ENCODE data around the gene CTNNA2. TPM values are rescaled to one million over a fixed set of nuclear protein-coding genes. Genes with fewer than 3 reads are reported as not detected.

CTNNA2 gene
- polyA plus RNA-seq, 1 of the 3 experiments (the other 2 are of a cell fraction): 0.30 TPM

GRCh38 chr2:80139001-80139400 lies 626.1 kb downstream of the CTNNA2 start:
- TF ChIP-seq TCF12 (IDR thresholded peaks at IDR 0.05): no peak
- no peaks in the 10 kb centered on the region for H3K9me3 ChIP-seq
- H3K9me2 ChIP-seq: no peaks in the 10 kb centered on the region
- no peaks in the 10 kb centered on the region for H4K20me1 ChIP-seq (ENCODE audit: insufficient read depth)
- H3K4me3 ChIP-seq (ENCODE audit: low read depth in 2 of 2, low read length in 1 of 2): no peak overlapping the region
- no peak overlapping the region for H3K4me2 ChIP-seq
- ChIA-PET CTCF (no interaction called here), POLR2A (no interaction called here)
- no peaks in the 10 kb centered on the region for H3K27me3 ChIP-seq (ENCODE audit: insufficient read depth)
- no peaks in the 10 kb centered on the region for H3K36me3 ChIP-seq (replicated peaks in 1 of 2; ENCODE audit: control insufficient read depth in 1 of 2, insufficient read depth in 2 of 2, low read length in 1 of 2)
- H2AFZ ChIP-seq (ENCODE audit: low read depth): no peak overlapping the region
- H3K9ac ChIP-seq: no peak overlapping the region
- H3K27ac ChIP-seq (ENCODE audit: low read depth in 2 of 2, low read length in 1 of 2): no peak overlapping the region
- H3F3A ChIP-seq (replicated peaks; ENCODE audit: insufficient read depth): no peaks in the 10 kb centered on the region
- 34% methylated on average over 4 of the region's 4 CpGs for WGBS (ENCODE audit: low lambda C conversion rate)
- H3K79me2 ChIP-seq (ENCODE audit: insufficient read depth): no peaks in the 10 kb centered on the region
- no peak for DNase-seq
- no peaks in the 10 kb centered on the region; a peak in 1 of 4 replicates for H3K4me1 ChIP-seq (ENCODE audit: control insufficient read depth in 1 of 2, insufficient read depth in 2 of 2, low read depth in 1 of 2, low read length in 1 of 2)

- no peak for DNase-seq
- 50% methylated on average over 4 of the region's 4 CpGs for WGBS (ENCODE audit: low lambda C conversion rate)
- no peak for TF ChIP-seq NFIC (IDR thresholded peaks at IDR 0.05; ENCODE audit: borderline replicate concordance)
- TF ChIP-seq TAF1 (IDR thresholded peaks at IDR 0.05; ENCODE audit: borderline replicate concordance, low read depth, low read length): no peak
- TF ChIP-seq REST (IDR thresholded peaks at IDR 0.05; ENCODE audit: low read depth, low read length): no peak
- TF ChIP-seq PBX3 (IDR thresholded peaks at IDR 0.05): no peak
- no peak for TF ChIP-seq RFX5 (IDR thresholded peaks at IDR 0.05; ENCODE audit: low read length)
- TF ChIP-seq SMC3 (IDR thresholded peaks at IDR 0.05; ENCODE audit: low read depth, low read length): no peak
- TF ChIP-seq CTCF (IDR thresholded peaks at IDR 0.05): no peak
- TF ChIP-seq ZBTB33 (IDR thresholded peaks at IDR 0.05; ENCODE audit: borderline replicate concordance, low read depth): no peak
- TF ChIP-seq MXI1 (IDR thresholded peaks at IDR 0.05; ENCODE audit: low read depth, low read length): no peak
- TF ChIP-seq YY1 (IDR thresholded peaks at IDR 0.05; ENCODE audit: low read depth): no peak
- POLR2A ChIA-PET: interaction anchor here (0.7 kb wide), 1 partner anchor 14 kb away, joined by 5 read pairs; no protein-coding TSS in a partner anchor
- Histone ChIP-seq H3K9me2 (no peaks in the 10 kb centered on the region), H3K4me2 (no peak overlapping the region), H3K27me3 (ENCODE audit: insufficient read depth) (no peaks in the 10 kb centered on the region), H2AFZ (ENCODE audit: low read depth) (no peak overlapping the region), H3K9me3 (no peaks in the 10 kb centered on the region), H3K36me3 (replicated peaks in 1 of 2; ENCODE audit: control insufficient read depth in 1 of 2, insufficient read depth in 2 of 2, low read length in 1 of 2) (no peaks in the 10 kb centered on the region), H3F3A (replicated peaks; ENCODE audit: insufficient read depth) (no peaks in the 10 kb centered on the region), H3K4me3 (ENCODE audit: low read depth in 2 of 2, low read length in 1 of 2) (no peak overlapping the region), H3K4me1 (ENCODE audit: control insufficient read depth in 1 of 2, insufficient read depth in 2 of 2, low read depth in 1 of 2, low read length in 1 of 2) (no peaks in the 10 kb centered on the region; a peak in 1 of 4 replicates), H3K79me2 (ENCODE audit: insufficient read depth) (no peaks in the 10 kb centered on the region), H4K20me1 (ENCODE audit: insufficient read depth) (no peaks in the 10 kb centered on the region), H3K27ac (ENCODE audit: low read depth in 2 of 2, low read length in 1 of 2) (no peak overlapping the region), H3K9ac (no peak overlapping the region)
- CTCF ChIA-PET: no interaction called here
These were observed 628.3 kb downstream of the CTNNA2 start for GRCh38 chr2:80141007-80141726.

All from SK-N-SH (cell line).